OCI-M2 (cell line): ENCODE data around the gene SLC22A31.

Experiments
- DNase-seq: peaks from one replicate; lab custom pipeline; 2025; ENCODE audit not compliant: unreplicated experiment; lab: John Stamatoyannopoulos, UW

SLC22A31 gene

GRCh38 chr16:89179656-89180315 is 20.6 kb downstream of the SLC22A31 start:
- no peak for DNase-seq

- no peak for DNase-seq
These were observed 21.2 kb downstream of the SLC22A31 start for GRCh38 chr16:89179148-89179484.

DNA sequence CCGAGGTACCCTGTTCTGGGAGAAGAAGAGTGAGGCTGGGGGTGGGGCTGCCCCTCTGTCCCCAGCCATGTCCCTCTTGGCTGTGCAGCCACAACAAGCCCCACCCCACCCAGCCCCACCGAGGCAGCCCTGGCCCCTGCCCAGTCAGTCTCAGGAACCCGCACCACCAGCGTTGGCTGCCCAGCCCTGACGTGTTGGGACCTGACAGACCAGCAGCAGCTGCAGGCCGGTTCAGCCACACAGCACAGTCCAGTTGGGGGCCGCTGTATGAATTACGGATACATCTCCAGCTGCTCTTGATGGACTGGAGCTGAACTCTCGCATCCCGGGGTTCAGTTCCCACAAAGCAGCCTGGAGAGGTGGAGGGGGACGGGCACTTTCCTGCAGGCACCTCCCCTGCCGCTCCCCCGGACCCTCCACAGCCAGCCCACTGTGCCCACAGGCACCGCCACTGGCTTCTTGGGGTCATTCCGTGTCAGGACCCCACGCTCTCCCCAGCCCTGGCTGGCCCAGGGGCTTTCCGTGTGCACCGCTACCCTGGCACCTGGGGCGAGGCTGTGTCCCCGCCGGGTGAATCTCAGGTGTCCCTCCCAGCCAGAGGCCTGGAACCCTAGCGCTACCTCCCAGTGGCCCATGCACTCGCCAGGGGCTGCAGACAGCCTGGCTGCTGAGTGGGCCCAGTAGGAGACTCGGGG is 21.7 kb downstream of the SLC22A31 start:
- no peak for DNase-seq

GRCh38 chr16:89177501-89177900 is 22.8 kb downstream of the SLC22A31 start:
- DNase-seq, result no peak

DNA sequence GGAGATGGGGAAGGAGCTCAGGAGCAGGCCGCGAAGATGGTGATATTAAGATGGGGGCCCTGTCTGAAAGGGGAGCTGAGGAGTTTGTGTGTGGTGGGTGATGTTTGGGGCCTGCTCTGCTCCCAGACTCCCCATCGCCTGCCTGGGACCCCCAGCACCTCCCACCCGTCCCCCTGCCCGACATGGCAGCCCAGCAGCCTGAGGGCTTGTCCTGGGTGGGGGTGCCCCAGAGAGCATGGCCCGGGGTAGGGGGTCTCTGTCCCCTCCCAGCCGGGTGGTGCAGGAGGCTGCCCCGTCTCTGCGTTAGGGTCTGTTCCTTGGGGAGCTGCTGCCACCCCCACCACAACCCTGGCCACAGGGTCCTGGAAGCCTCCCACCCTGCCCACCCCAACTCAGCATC is 23.6 kb downstream of the SLC22A31 start:
- no peak for DNase-seq

DNA sequence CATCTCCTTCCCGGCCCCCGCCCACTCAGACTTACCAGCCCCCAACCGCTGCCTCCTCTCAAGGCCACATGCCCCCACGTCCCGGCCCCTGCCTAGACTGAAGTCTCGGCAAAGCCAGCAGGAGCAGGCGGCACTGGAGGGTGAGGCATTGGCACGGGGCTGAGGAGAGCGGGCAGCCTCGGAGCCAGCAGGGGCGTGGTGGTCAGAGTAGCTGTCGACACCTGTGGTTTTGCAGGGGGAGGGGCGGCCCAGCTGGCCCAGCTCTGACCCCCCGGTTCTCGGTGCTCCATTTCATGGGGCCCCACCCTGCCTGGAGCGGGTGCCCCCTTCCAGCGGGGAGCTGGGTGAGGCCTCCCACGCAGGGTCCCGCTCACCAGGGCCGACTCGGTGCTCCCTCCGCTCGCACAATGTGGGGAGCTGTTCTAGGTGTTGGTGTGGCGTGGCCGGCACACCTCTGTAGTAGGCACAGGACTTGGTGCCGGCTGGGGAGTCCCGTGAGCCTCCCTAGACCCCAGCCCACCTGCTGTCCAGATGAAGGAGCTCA is 24.1 kb downstream of the SLC22A31 start:
- DNase-seq, result no peak

GRCh38 chr16:89175280-89176146 is 24.8 kb downstream of the SLC22A31 start:
- no peak for DNase-seq

- no peak for DNase-seq
These were observed 25.5 kb downstream of the SLC22A31 start for GRCh38 chr16:89174877-89175276.

GRCh38 chr16:89174055-89174827 is 26.1 kb downstream of the SLC22A31 start:
- no peak for DNase-seq

DNA sequence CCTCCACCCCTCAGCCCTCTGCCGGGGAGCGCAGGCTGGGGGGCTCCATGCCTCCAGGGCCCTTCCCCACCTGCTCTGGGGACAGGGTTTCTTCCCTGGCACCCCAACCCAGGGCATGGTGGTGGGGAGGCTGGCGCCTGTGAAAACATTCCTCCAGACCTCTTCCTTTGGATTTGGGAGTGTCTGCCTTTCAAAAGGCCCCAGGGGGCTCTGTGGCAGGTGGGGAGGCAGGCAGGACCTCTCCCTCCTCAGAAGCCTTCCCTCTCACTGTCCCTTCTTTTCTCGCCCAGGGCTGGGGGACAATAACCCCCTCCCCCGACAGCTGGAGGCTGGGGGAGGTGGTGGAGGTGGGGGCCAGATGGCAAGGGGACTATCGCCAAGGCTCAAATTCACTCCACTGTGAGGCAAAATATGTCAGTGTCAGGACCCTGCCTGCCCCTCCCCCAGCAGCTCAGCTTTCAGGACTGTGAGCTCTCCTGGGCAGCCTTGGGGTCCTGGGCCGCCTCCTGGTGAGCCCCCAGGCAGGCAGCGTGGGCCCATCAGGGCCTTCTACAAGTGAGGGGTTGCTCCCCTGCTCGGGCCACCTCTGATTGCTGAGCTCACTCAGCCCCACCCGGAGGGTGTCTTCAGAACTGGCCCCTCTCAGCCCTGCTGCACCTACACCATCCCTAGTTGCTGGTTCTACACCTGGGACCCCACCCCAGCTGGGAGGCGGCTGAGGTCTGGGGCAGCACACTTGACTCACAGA is 27.0 kb downstream of the SLC22A31 start:
- no peak for DNase-seq

DNA sequence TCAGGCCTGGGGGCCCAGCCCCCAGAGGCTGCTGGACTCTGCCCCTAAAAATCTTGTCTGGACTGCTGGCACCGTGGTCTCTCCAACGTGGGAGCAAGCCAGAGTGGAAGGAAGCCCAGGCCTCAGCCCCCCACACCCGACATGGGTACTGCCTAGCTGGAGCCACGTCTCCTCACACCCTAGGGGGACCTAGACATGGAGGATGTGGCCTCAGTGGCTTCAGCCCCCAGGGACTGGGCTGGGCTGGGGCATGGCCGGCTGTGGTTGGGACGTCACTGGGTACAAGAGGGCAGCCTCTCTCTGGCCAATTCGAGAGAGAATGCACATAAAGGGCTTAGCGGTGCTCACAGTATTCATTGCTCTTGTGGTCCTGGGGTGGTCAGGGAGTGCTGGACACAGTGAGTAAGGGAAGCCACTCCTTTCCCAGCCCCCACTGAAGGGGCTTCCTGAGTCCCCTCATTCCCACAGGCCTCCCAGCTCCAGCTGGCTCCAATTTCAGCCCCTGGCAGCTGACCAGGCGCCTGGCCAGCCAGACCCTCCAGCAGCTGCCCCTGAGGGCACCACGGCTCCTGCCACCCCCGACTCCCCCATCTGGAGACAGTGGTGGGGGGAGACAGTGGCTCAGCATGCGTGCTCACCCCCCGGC is 27.7 kb downstream of the SLC22A31 start:
- no peak for DNase-seq

- DNase-seq, result no peak
These were observed 28.2 kb downstream of the SLC22A31 start for GRCh38 chr16:89172171-89172527.

DNA sequence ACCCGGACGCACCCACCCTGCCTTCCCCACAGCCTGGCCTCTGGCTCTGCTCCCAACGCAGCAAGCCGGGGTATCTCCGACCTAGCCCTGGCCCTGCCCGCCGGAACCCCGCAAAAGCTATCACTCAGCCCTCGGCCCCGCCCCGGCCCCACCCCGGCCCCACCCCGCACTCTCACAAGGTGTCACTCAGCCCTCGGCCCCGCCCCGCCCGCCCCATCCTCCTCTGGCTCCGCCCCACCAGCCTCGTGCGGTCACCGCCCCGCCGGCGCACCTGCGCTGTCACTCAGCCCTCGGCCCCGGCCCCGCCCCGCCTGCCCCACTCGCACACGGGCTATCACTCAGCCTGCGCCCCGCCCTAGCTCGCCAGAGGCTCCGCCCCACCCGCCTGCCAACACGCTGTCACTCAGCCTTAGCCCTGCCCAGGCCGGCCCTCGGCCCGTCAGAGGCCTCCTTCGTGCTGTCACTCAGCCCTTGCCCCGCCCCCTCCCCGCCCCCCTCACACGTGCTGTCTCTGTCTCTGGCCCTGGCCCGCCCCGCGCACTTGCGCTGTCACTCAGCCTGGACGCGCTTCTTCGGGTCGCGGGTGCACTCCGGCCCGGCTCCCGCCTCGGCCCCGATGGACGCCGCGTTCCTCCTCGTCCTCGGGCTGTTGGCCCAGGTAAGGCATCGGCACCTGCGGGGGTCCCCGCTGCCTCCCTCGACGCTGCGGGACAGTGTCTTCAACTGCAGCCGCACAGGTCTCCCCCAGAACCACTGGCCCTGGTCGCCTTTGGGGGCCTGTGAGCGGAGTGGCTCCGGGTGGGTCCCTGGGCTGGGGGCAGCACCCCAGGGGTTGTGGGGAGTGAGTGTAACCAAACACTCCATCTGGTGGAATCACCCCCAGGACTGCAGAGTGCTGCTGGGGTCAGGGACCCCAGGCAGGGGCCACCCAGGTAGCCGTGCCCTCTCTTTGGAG is 28.8 kb downstream of the SLC22A31 start, which contains the start of gene CDH15:
Gene CDH15, plus strand, starts transcription at position 533 of the 955 bp plus-strand sequence. Its CDS starts 84 bp downstream, at position 617.
- peak; percentile 32 for DNase-seq

DNA sequence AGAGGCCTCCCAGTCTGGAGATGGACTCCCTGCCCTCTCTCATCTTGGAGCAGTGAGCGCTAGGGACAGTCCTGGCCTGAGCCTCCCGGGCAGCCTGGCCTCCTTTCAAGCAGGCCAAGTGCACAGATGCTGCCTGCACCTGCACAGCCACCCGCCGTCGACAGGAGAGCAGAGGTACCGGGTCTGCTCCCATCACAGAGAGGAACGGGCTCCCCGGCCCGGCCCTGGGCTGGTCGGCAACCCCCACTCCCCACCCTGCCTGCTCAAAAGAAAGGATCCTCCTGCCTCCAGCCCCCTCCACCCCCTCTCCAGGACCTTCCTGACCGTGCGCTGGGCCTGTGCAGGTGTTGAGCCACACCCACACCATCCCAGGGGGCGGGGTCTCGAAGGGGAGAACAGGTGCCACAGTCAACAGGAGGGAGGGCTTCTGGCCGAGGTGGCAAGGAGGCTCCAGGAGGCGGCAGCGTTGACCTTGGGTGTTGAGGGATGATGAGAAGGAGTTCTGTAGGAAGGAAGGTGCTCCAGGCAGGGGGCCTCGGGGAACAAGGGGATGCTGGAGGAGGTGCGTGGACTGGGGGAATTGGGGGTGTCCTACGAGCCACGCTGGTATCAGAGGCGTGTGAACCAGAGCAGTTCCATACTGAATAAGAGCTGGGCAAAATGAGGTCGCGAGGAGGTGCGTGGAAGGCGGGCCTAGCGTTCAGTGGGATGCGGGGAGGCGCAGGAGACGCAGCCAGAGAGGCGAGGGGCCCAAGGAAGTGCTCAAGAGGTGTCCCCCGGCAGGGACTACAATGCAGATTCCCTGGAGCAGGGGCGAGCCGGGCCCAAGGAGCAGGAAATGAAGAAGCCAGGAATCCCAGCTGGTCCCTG is 29.8 kb downstream of the SLC22A31 start:
- no peak for DNase-seq

DNA sequence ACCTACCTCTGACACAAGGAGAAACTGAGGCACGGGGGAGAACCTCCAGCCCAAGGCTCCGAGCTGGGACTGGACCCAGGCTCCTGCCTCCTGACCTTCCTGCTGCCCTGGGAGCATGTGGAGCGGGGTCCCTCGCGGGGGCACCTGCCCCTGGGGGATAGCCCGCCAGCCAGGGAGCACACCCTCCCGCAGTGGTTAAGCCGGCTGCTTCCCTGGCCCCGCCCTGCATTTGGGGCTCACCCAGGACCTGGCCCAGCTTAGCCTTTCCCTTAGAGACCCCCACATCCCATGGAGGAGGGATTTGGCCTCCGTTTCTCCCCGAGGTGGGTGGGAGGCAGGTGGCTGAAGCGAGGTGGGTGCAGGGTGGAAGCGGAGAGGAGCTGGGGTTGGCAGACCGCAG is 30.6 kb downstream of the SLC22A31 start:
- no peak for DNase-seq

DNA sequence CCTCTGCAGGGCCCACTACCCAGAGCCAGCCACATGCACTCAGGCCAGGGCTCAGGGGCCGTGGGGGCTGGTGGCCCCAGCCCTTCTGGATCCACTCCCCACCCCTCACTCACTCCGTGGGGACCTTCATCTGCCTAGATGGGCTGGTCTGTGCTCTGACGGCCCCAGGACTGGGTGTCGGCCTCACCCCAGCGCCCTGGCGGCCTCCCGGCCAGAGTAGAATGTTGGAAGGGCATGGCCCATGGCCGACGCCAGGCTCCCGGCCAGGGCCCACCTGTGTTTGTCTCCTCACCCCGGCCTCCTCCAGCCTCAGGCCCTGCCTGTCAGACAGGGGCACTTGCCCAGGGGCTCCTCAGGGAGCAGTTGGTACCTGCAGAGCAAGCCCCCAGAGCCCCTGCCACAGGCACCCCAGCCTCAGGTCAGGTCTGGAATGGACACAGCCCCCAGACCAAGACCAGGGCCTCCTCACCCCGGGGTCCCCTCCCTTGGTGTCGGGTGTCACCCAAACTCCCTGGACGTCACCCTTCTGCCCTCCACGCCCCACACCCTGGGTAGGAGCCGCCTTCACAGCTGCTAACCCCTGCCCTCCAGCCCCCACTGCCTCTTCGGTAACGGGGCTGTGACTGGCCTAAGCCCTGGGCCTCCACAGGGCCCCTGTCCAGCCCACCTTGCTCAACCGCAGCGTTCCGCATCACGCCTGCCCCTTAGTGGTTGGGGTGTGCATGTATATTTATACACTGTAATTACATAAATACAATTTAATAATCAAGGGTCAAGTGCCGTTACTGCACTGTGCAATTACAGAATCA is 31.8 kb downstream of the SLC22A31 start:
- no peak for DNase-seq

GRCh38 chr16:89167425-89167941 is 32.9 kb downstream of the SLC22A31 start:
- no peak for DNase-seq
